ENCODE data around the gene KCNJ2.

- no peak for TF ChIP-seq CTCF (IDR thresholded peaks at IDR 0.05)
- no peak for TF ChIP-seq POLR2AphosphoS5 (IDR thresholded peaks at IDR 0.05)
These were observed 48.9 kb upstream of the KCNJ2 start for GRCh38 chr17:70120425-70120824.

All from esophagus muscularis mucosa (tissue), 3 donors.